Mesangial cell (primary cell): ENCODE data around the gene PRDX2. TPM values are rescaled to one million over a fixed set of nuclear protein-coding genes. Genes with fewer than 3 reads are reported as not detected.

Experiments used
- total RNA-seq: library from RNA; depleted of rRNA; stranded (reverse); fragments of >200 nt; gene quantifications from 2 replicates; pipeline ENCODE4 v1.2.3, GENCODE V29; 2015

The PRDX2 gene
- total RNA-seq, result 394 and 417 TPM in 2 replicates

DNA sequence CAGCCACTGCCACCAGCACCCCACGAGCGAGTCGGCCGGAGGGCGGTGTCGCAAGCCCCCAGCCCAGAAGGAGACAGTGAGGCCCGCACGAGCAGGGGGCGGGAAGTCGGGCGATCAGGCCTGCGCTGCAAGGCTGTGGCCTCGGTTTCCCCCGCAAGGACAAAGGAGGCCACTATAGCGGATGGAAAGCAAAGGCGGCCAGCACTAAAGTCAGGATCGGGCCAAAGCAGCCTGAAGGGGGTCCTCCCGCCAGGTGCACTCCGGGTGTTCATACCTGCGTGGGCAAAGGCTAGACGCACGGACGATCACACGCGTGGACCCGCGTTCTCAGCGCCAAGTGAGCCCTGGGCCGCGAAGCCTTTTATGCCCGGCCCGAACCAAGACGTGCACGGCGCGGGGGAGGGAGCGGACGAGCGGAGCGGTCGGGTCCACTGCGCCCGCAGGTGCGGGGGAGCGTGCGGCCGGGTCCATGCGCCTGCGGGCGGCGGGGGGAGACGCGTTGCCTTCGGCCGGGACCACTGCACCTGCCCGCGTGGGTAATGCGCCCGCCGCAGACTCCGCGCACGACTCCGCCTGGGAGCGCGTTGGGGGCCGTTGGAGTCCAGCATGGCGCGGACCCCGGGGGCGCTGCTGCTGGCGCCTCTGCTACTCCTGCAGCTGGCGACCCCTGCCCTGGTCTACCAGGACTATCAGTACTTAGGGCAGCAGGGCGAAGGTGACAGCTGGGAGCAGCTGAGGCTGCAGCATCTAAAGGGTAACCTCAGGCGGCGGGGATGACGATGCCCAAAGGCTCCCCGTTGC is at the start of gene PRDX2, which contains the start of gene THSD8:
PRDX2 (minus strand) TSS at position 335 of the 801 bp plus-strand sequence. CDS start 539 bp downstream, outside the sequence.
THSD8 (plus strand) TSS at position 604 of the 801 bp plus-strand sequence; CDS start at position 607, 3 bp downstream.

DNA sequence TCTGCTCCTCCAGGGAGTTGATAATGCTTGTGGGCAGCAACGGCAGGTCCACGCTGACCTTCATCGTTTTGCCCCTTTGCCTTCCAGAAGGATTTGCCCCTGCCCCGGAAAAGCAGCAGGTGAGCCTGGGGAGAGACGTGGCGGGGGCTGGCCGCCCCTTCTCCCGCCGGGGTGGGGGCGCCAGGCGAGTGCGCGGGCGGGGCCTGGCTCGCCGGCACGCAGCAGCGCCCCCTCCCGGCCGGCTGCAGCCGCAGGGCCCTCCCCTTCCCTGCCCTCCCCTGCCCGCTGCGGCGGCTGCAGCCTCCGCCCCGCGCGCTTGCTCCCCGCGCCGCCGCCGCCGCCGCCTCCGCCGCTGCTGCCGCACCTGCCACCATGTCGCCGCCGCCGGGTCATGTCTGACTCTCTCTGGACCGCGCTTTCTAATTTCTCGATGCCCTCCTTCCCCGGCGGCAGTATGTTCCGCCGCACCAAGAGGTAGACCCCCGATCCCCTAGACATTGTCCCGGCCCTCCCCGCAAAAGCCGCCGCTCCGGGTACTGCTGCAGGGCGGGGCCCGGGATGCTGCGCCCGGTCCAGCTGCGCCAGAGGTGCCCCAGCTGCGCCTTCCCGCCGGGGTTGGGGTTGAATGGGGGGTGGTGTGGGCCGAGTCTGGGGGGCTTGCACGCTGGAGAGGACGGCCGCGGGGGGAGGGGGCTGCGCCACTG is 36.7 kb upstream of the PRDX2 start, which contains the start of gene MAST1:
MAST1 (plus strand) TSS at position 334 of the 704 bp plus-strand sequence; CDS start at position 392, 58 bp downstream.

DNA sequence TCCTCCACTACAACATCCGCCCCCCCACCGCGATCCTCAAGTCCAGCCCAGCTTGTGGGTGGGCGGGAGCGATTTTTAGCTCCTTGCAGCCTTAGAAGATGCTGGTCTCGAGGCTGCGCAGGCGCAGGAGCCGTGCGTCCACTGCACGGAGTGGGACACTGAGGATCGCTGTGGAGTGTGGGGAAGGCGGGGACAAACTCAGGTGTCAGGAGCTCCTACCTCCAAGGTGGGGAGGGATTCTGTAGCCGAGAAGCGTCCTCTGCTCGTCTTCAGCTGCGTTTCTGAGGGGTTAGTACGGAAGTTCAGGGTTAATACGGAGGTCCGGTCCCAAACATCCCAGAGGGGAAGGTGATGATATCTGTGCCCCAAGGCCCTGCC is 33.0 kb upstream of the PRDX2 start, which contains the start of gene RTBDN:
RTBDN (minus strand) TSS at position 14 of the 378 bp plus-strand sequence. CDS start 4,600 bp downstream, outside the sequence.

GRCh38 chr19:12806242-12807081 is 4.9 kb upstream of the PRDX2 start, which contains the start of gene RNASEH2A:
TSS of gene RNASEH2A (plus strand) at chr19:12806584. CDS start at chr19:12806674, 90 bp downstream.

GRCh38 chr19:12791345-12792050 is 10.1 kb downstream of the PRDX2 start, which contains the start of gene JUNB:
TSS of gene JUNB (plus strand) at chr19:12791486. CDS start at chr19:12791772, 286 bp downstream.

GRCh38 chr19:12774588-12775555 is 26.7 kb downstream of the PRDX2 start, which contains the start of gene HOOK2:
TSS of gene HOOK2 (minus strand) at chr19:12775552. CDS start at chr19:12775449, 103 bp downstream.

DNA sequence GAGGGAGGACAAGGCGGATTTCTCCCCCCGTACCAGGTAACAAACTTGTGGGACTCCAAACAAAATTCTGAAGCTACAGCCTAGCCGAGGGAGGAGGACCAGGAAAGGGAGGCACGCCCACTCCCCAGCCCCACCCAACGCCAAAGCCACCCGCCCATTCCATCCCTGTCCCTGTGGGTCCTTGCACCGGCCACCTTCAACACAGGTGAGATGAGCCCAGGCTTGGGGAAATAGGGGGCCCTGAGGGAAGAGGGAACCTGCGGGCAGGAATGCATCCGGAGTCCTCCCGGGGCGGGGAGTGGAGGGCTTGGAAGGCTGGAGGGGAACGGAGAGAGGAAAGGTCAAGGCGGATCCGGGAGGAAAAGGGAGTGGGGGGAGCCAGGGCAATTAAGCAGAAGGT is 50.0 kb downstream of the PRDX2 start, which contains the start of gene BEST2:
BEST2 (plus strand) TSS at position 157 of the 400 bp plus-strand sequence. CDS start 802 bp downstream, outside the sequence.

Other genes with a start within 250 kb of the PRDX2 start
- 2.4 and 4.2 TPM in 2 replicates for gene ZNF490, start 191.0 kb downstream of the PRDX2 start, total RNA-seq
- 6.0 and 8.1 TPM in 2 replicates for gene ZNF791, start 190.9 kb downstream of the PRDX2 start, total RNA-seq
- gene MAN2B1, start 135.1 kb downstream of the PRDX2 start, total RNA-seq, result 44.3 and 78.7 TPM in 2 replicates
- 8.5 and 10.4 TPM in 2 replicates for gene WDR83, start 135.0 kb downstream of the PRDX2 start, total RNA-seq
- 65.2 and 76.4 TPM in 2 replicates for gene DHPS, start 119.9 kb downstream of the PRDX2 start, total RNA-seq
- gene GNG14, start 113.8 kb downstream of the PRDX2 start, total RNA-seq, result not detected in 2 replicates
- 25.1 and 30.7 TPM in 2 replicates for gene FBXW9, start 105.2 kb downstream of the PRDX2 start, total RNA-seq
- gene TNPO2, start 77.9 kb downstream of the PRDX2 start, total RNA-seq, result 44.5 and 46.6 TPM in 2 replicates
- gene TRIR, start 67.1 kb downstream of the PRDX2 start, total RNA-seq, result 221 and 294 TPM in 2 replicates
- gene GET3, start 64.3 kb downstream of the PRDX2 start, total RNA-seq, result 127 and 130 TPM in 2 replicates
- gene BEST2, start 50.0 kb downstream of the PRDX2 start, total RNA-seq, result 0.38 TPM in 1 of 2 replicates, not detected in the other
- 7.3 and 13.2 TPM in 2 replicates for gene HOOK2, start 26.2 kb downstream of the PRDX2 start, total RNA-seq
- gene JUNB, start 10.3 kb downstream of the PRDX2 start, total RNA-seq, result 176 and 209 TPM in 2 replicates
- 0.76 TPM in 1 of 2 replicates, not detected in the other for gene THSD8, start 269 bp upstream of the PRDX2 start, total RNA-seq
- gene RNASEH2A, start 4.8 kb upstream of the PRDX2 start, total RNA-seq, result 12.3 and 59.2 TPM in 2 replicates
- gene RTBDN, start 32.8 kb upstream of the PRDX2 start, total RNA-seq, result not detected in 2 replicates
- 0.49 and 1.0 TPM in 2 replicates for gene MAST1, start 36.7 kb upstream of the PRDX2 start, total RNA-seq
- gene DNASE2, start 79.6 kb upstream of the PRDX2 start, total RNA-seq, result 23.1 and 54.4 TPM in 2 replicates
- not detected in 2 replicates for gene KLF1, start 85.4 kb upstream of the PRDX2 start, total RNA-seq
- gene GCDH, start 89.4 kb upstream of the PRDX2 start, total RNA-seq, result 32.6 and 60.9 TPM in 2 replicates
- 0.25 and 0.33 TPM in 2 replicates for gene SYCE2, start 117.5 kb upstream of the PRDX2 start, total RNA-seq
- gene FARSA, start 131.9 kb upstream of the PRDX2 start, total RNA-seq, result 61.7 and 98.1 TPM in 2 replicates
- gene CALR, start 136.8 kb upstream of the PRDX2 start, total RNA-seq, result 525 and 1,118 TPM in 2 replicates
- gene RAD23A, start 144.1 kb upstream of the PRDX2 start, total RNA-seq, result 104 and 117 TPM in 2 replicates
- 45.5 and 82.6 TPM in 2 replicates for gene GADD45GIP1, start 155.4 kb upstream of the PRDX2 start, total RNA-seq
- gene DAND5, start 167.8 kb upstream of the PRDX2 start, total RNA-seq, result 0.16 TPM in 1 of 2 replicates, not detected in the other
- 6.7 and 16.2 TPM in 2 replicates for gene NFIX, start 193.7 kb upstream of the PRDX2 start, total RNA-seq